ENCODE results near the gene COL21A1. TPM values are rescaled to one million over a fixed set of nuclear protein-coding genes. Genes with fewer than 3 reads are reported as not detected.

COL21A1 gene
- total RNA-seq, 5 donors from 2014 or later (not counting 1 experiment from before 2014, with no cell fraction given) = not detected

DNA sequence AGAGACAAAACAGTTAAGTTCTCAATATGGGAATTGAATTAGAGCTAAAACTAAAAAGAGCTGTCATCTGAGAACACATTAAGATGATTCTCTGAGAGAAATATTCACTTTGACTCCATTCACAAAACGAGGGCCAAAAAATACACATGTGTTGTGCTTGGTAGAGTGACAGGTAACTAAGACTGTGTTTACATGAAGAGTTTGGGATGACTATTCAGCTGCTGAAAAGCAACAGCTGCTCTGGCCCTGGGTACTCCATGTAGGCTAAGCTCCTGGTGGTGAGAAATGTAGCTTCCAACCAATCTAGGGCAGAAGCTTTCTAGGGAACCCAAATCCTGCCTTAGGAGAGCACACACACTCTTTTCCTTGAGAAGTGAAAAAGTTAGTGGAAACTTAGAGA is 184.5 kb downstream of the COL21A1 start:
- Mint-ChIP-seq H3K27ac (no peak overlapping the region), H3K36me3 (no peaks in the 10 kb centered on the region), H3K4me1 (no peaks in the 10 kb centered on the region), H3K27me3 (no peaks in the 10 kb centered on the region), H3K9me3 (peaks cover 7 to 10% (median 7%) of the 10 kb centered on the region in 3 donors), H3K4me3 (no peak overlapping the region)
- Histone ChIP-seq H3K4me1 (ENCODE audit: control insufficient read depth in 1 of 2, extremely low read depth in 1 of 2, insufficient read depth in 2 of 2, low read length in 2 of 2) (no peaks in the 10 kb centered on the region), H3K4me3 (ENCODE audit: control insufficient read depth in 1 of 2, extremely low read depth in 1 of 2, low read length in 1 of 2) (no peak overlapping the region), H3K27ac (ENCODE audit: low read length) (no peak overlapping the region), H3K36me3 (ENCODE audit: control insufficient read depth in 2 of 2, extremely low read depth in 1 of 2, insufficient read depth in 1 of 2, low read length in 1 of 2) (no peaks in the 10 kb centered on the region), H3K27me3 (replicated peaks in 1 of 2; ENCODE audit: control insufficient read depth in 2 of 2, extremely low read depth in 1 of 2, insufficient read depth in 2 of 2, low read length in 1 of 2) (no peaks in the 10 kb centered on the region), H3K9me3 (no peaks in the 10 kb centered on the region)
- no CpG with 5 or more reads among the region's 1 CpG for WGBS (ENCODE audit: insufficient coverage)
- ChIA-PET POLR2A (interaction anchor here in 1 of 2 donors (0.5 kb wide), 1 partner anchor 36 kb away, joined by 5 read pairs; no protein-coding TSS in a partner anchor), CTCF (no interaction called here)
- no peak for ATAC-seq (replicated peaks in 1 of 4)
- no peak for DNase-seq

DNA sequence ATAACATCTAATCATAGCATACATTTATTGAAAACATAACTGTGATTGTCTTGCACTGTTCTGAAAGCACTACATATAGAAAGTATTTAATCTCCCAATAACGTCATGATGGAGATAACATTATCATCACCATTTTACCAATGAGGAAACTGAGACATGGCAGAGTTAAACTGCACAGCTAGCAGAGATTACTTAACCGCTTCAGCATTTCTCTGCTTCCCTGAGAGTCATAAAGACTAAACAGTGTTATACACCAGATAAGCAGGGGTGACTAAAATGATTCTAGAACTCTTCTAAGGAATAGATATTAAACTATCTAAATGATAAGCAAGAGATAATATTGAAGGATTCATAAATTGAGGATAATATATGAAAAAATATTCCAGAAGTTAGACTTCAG is 188.7 kb downstream of the COL21A1 start:
- ChIA-PET CTCF (no interaction called here), POLR2A (no interaction called here)
- Histone ChIP-seq H3K4me1 (ENCODE audit: control insufficient read depth in 1 of 2, extremely low read depth in 1 of 2, insufficient read depth in 2 of 2, low read length in 2 of 2) (no peaks in the 10 kb centered on the region), H3K27ac (ENCODE audit: low read length) (no peak overlapping the region), H3K27me3 (replicated peaks in 1 of 2; ENCODE audit: control insufficient read depth in 2 of 2, extremely low read depth in 1 of 2, insufficient read depth in 2 of 2, low read length in 1 of 2) (no peaks in the 10 kb centered on the region), H3K4me3 (ENCODE audit: control insufficient read depth in 1 of 2, extremely low read depth in 1 of 2, low read length in 1 of 2) (no peak overlapping the region), H3K36me3 (ENCODE audit: control insufficient read depth in 2 of 2, extremely low read depth in 1 of 2, insufficient read depth in 1 of 2, low read length in 1 of 2) (no peaks in the 10 kb centered on the region), H3K9me3 (no peaks in the 10 kb centered on the region)
- 60% methylated on average over 1 of the region's 2 CpGs for WGBS (ENCODE audit: insufficient coverage)
- Mint-ChIP-seq H3K27ac (no peak overlapping the region), H3K4me3 (no peak overlapping the region), H3K36me3 (no peaks in the 10 kb centered on the region), H3K27me3 (no peaks in the 10 kb centered on the region), H3K4me1 (no peaks in the 10 kb centered on the region), H3K9me3 (peaks cover 0 to 7% (median 4%) of the 10 kb centered on the region in 3 donors)
- DNase-seq = no peak
- ATAC-seq (replicated peaks in 1 of 4) = no peak

DNA sequence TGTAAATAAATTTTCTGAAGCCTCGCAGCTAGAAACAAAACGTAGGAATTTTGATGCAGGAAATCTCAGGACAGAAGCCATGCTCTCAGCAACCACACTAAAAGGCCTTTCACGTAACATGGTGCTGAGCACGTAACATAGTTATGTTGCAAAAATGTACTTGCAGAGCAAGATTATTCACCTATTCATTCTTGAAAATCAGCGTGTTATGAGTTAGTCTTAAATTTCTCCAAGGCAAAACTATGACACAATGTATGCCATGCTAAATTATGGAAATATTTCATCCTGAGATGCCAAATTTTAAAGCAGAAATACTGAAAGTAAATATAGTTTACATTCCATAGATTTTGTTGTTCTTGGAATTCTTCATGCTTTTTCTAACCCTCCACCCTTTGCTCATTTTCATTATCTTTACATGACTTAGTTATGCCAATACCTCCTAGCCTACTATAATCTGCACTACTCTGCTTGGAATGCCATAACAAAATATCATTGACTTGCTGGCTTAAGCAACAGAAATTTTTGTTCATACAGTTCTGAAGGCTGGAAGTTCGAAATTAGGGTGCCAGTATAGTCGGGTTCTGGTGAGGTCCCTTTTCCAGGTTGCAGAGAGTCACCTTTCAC is 192.2 kb downstream of the COL21A1 start:
- H3K36me3 ChIP-seq (ENCODE audit: control insufficient read depth in 2 of 2, extremely low read depth in 1 of 2, insufficient read depth in 1 of 2, low read length in 1 of 2) = no peaks in the 10 kb centered on the region
- no peak for ATAC-seq (replicated peaks in 1 of 4)
- ChIA-PET POLR2A (no interaction called here), CTCF (no interaction called here)
- Mint-ChIP-seq H3K4me3 (no peak overlapping the region), H3K4me1 (no peaks in the 10 kb centered on the region), H3K9me3 (peaks cover 3 to 5% (median 4%) of the 10 kb centered on the region in 3 donors), H3K27ac (no peak overlapping the region), H3K36me3 (no peaks in the 10 kb centered on the region), H3K27me3 (no peaks in the 10 kb centered on the region)
- no peaks in the 10 kb centered on the region for H3K4me1 ChIP-seq (ENCODE audit: control insufficient read depth in 1 of 2, extremely low read depth in 1 of 2, insufficient read depth in 2 of 2, low read length in 2 of 2)
- no peaks in the 10 kb centered on the region for H3K9me3 ChIP-seq
- H3K4me3 ChIP-seq (ENCODE audit: control insufficient read depth in 1 of 2, extremely low read depth in 1 of 2, low read length in 1 of 2) = no peak overlapping the region
- no peak overlapping the region for H3K27ac ChIP-seq (ENCODE audit: low read length)
- DNase-seq = no peak
- H3K27me3 ChIP-seq (replicated peaks in 1 of 2; ENCODE audit: control insufficient read depth in 2 of 2, extremely low read depth in 1 of 2, insufficient read depth in 2 of 2, low read length in 1 of 2) = no peaks in the 10 kb centered on the region
- WGBS (ENCODE audit: insufficient coverage) = no CpG with 5 or more reads among the region's 7 CpGs

DNA sequence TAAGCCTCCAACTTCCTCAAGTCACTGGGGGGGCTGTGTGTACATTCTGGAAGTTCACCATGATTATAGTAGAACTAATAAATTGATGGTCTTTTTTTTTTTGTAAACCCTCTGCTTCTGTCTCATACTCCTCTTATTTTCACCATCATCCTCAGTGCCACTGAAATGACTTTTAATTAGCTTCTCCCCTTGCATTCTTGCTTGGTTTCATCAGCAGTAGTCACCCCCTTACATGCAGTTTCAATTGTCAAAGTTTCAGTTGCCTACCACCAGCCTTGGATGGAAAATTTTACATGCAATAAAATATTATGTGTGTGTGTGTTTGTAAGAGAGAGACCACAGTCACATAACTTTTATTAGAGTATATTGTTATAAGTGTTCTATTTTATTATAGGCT is 196.2 kb downstream of the COL21A1 start:
- H3K27ac Mint-ChIP-seq = no peak overlapping the region
- ATAC-seq (replicated peaks in 1 of 4) (no peak), DNase-seq (no peak)
- H3K4me3 Mint-ChIP-seq = no peak overlapping the region
- peaks cover 4 to 12% (median 5%) of the 10 kb centered on the region in 3 donors for H3K9me3 Mint-ChIP-seq
- no peaks in the 10 kb centered on the region for H3K27me3 Mint-ChIP-seq
- H3K4me3 ChIP-seq (ENCODE audit: control insufficient read depth in 1 of 2, extremely low read depth in 1 of 2, low read length in 1 of 2) = no peak overlapping the region
- ChIA-PET CTCF (no interaction called here), POLR2A (no interaction called here)
- H3K36me3 ChIP-seq (ENCODE audit: control insufficient read depth in 2 of 2, extremely low read depth in 1 of 2, insufficient read depth in 1 of 2, low read length in 1 of 2) = no peaks in the 10 kb centered on the region
- H3K36me3 Mint-ChIP-seq = no peaks in the 10 kb centered on the region
- H3K4me1 ChIP-seq (ENCODE audit: control insufficient read depth in 1 of 2, extremely low read depth in 1 of 2, insufficient read depth in 2 of 2, low read length in 2 of 2) = no peaks in the 10 kb centered on the region
- no peaks in the 10 kb centered on the region for H3K9me3 ChIP-seq
- H3K4me1 Mint-ChIP-seq = no peaks in the 10 kb centered on the region
- no peak overlapping the region for H3K27ac ChIP-seq (ENCODE audit: low read length)
- no peaks in the 10 kb centered on the region for H3K27me3 ChIP-seq (replicated peaks in 1 of 2; ENCODE audit: control insufficient read depth in 2 of 2, extremely low read depth in 1 of 2, insufficient read depth in 2 of 2, low read length in 1 of 2)

DNA sequence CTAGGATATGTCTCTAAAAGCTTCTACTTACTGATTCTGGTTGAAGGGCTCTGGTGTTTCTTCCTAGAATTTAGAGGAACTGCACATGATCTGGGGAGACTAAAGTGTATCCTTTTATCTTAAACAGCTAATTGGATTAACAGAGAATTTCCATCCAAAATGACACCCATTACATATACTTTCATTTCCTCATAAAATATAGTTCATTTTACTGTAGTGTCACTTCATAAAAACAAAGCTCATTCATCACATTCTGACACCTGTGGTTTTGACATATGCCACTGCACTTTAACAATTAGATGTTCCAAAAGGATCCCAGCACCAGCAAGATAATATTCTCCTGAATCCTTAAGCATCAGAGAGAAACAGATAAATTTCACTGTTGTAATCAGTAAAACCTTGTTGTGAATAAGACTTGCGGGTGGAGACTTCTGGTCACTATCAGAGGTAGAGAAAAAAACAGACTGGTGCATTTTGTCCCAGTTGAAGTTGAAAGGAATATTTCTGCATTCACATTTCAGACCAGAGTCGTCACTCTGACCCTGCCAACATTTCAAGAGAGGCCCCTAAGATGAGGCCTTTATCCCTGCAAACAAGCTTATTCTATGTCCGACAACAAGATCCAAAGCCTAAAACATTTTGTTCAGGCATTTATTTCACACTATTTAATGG is 196.7 kb downstream of the COL21A1 start:
- Mint-ChIP-seq H3K36me3 (no peaks in the 10 kb centered on the region), H3K9me3 (peaks cover 4 to 12% (median 5%) of the 10 kb centered on the region in 3 donors), H3K4me3 (no peak overlapping the region), H3K27me3 (no peaks in the 10 kb centered on the region), H3K27ac (no peak overlapping the region), H3K4me1 (no peaks in the 10 kb centered on the region)
- no peaks in the 10 kb centered on the region for H3K27me3 ChIP-seq (replicated peaks in 1 of 2; ENCODE audit: control insufficient read depth in 2 of 2, extremely low read depth in 1 of 2, insufficient read depth in 2 of 2, low read length in 1 of 2)
- DNase-seq (no peak), ATAC-seq (replicated peaks in 1 of 4) (no peak)
- ChIA-PET POLR2A (no interaction called here), CTCF (no interaction called here)
- no peak overlapping the region for H3K4me3 ChIP-seq (ENCODE audit: control insufficient read depth in 1 of 2, extremely low read depth in 1 of 2, low read length in 1 of 2)
- no peaks in the 10 kb centered on the region for H3K4me1 ChIP-seq (ENCODE audit: control insufficient read depth in 1 of 2, extremely low read depth in 1 of 2, insufficient read depth in 2 of 2, low read length in 2 of 2)
- H3K9me3 ChIP-seq = no peaks in the 10 kb centered on the region
- no peaks in the 10 kb centered on the region for H3K36me3 ChIP-seq (ENCODE audit: control insufficient read depth in 2 of 2, extremely low read depth in 1 of 2, insufficient read depth in 1 of 2, low read length in 1 of 2)
- WGBS (ENCODE audit: insufficient coverage) = 20% methylated on average over 1 of the region's 3 CpGs
- no peak overlapping the region for H3K27ac ChIP-seq (ENCODE audit: low read length)

DNA sequence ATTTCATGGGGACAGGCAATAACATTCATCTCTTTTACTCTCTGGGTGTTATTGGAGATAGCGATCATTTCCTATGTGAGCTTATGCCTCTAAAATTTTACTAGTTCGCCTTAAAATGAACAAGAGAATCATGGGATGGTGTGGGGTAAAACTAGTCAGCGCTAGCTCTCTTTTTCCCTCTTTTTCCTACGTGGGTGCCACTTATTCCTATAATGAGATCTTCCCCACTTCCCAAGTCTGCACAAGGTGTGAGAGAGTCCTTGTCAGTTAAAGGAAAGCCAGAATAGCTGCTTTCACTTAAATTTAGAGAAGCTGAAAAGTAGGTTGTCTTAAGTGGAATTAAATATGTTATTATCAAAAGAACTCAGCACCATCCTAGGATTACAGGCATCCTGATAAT is 198.8 kb downstream of the COL21A1 start:
- Mint-ChIP-seq H3K9me3 (peaks cover 4 to 12% (median 5%) of the 10 kb centered on the region in 3 donors), H3K4me1 (no peaks in the 10 kb centered on the region), H3K27me3 (no peaks in the 10 kb centered on the region), H3K27ac (no peak overlapping the region), H3K4me3 (no peak overlapping the region), H3K36me3 (no peaks in the 10 kb centered on the region)
- Histone ChIP-seq H3K4me3 (ENCODE audit: control insufficient read depth in 1 of 2, extremely low read depth in 1 of 2, low read length in 1 of 2) (no peak overlapping the region), H3K36me3 (ENCODE audit: control insufficient read depth in 2 of 2, extremely low read depth in 1 of 2, insufficient read depth in 1 of 2, low read length in 1 of 2) (no peaks in the 10 kb centered on the region), H3K4me1 (ENCODE audit: control insufficient read depth in 1 of 2, extremely low read depth in 1 of 2, insufficient read depth in 2 of 2, low read length in 2 of 2) (no peaks in the 10 kb centered on the region), H3K27me3 (replicated peaks in 1 of 2; ENCODE audit: control insufficient read depth in 2 of 2, extremely low read depth in 1 of 2, insufficient read depth in 2 of 2, low read length in 1 of 2) (no peaks in the 10 kb centered on the region), H3K27ac (ENCODE audit: low read length) (no peak overlapping the region), H3K9me3 (no peaks in the 10 kb centered on the region)
- no CpG with 5 or more reads among the region's 4 CpGs for WGBS (ENCODE audit: insufficient coverage)
- CTCF ChIA-PET = no interaction called here
- POLR2A ChIA-PET = no interaction called here
- DNase-seq = no peak
- no peak for ATAC-seq (replicated peaks in 1 of 4)

All from T-cell (primary cell).